GM06990 (cell line): ENCODE data around the gene FNIP1.

ENCODE experiments used
- DNase-seq: peaks from one replicate; pipeline ENCODE4 v3.0.0-alpha.2; 2011; ENCODE audit not compliant: insufficient read length; ENCODE audit errors: extremely low read depth
- H3K27me3 ChIP-seq: replicated peaks from 2 replicates; pipeline ENCODE4 v1.6.0; 2011; ENCODE audit warnings: low read length; ENCODE audit not compliant: control insufficient read depth, insufficient read depth
- H3K36me3 ChIP-seq: 2 replicates; pipeline ENCODE4 v1.5.1; 2011; ENCODE audit warnings: low read length; ENCODE audit not compliant: control insufficient read depth, insufficient read depth
- H3K4me3 ChIP-seq: replicated peaks from 2 replicates; pipeline ENCODE4 v1.5.1; 2011; ENCODE audit warnings: low read depth, mild to moderate bottlenecking, control low read depth, low read length
- CTCF ChIP-seq: IDR thresholded peaks from 2 replicates; pipeline ENCODE4 v1.5.1; 2011; ENCODE audit warnings: low read length, control low read depth, mild to moderate bottlenecking, inconsistent platforms; ENCODE audit not compliant: insufficient read depth, poor library complexity, severe bottlenecking

Gene FNIP1

GRCh38 chr5:131619102-131619501 is 177.7 kb downstream of the FNIP1 start:
- Histone ChIP-seq H3K4me3 (no peak overlapping the region), H3K36me3 (no peaks in the 10 kb centered on the region; the same call in 1 of the 2 replicates), H3K27me3 (no peaks in the 10 kb centered on the region)
- no peak for TF ChIP-seq CTCF
- no peak for DNase-seq

GRCh38 chr5:131617140-131617822 is 179.5 kb downstream of the FNIP1 start:
- no peak for TF ChIP-seq CTCF
- no peaks in the 10 kb centered on the region; the same call in 1 of the 2 replicates for H3K36me3 ChIP-seq
- H3K27me3 ChIP-seq = no peaks in the 10 kb centered on the region
- DNase-seq = no peak
- no peak overlapping the region for H3K4me3 ChIP-seq

GRCh38 chr5:131615957-131616356 is 180.9 kb downstream of the FNIP1 start:
- Histone ChIP-seq H3K27me3 (no peaks in the 10 kb centered on the region), H3K36me3 (no peaks in the 10 kb centered on the region), H3K4me3 (no peak overlapping the region)
- DNase-seq = no peak
- no peak for TF ChIP-seq CTCF

GRCh38 chr5:131613423-131613822 is 183.4 kb downstream of the FNIP1 start:
- Histone ChIP-seq H3K27me3 (no peaks in the 10 kb centered on the region), H3K36me3 (no peaks in the 10 kb centered on the region), H3K4me3 (no peak overlapping the region)
- TF ChIP-seq CTCF = no peak
- DNase-seq = no peak

DNA sequence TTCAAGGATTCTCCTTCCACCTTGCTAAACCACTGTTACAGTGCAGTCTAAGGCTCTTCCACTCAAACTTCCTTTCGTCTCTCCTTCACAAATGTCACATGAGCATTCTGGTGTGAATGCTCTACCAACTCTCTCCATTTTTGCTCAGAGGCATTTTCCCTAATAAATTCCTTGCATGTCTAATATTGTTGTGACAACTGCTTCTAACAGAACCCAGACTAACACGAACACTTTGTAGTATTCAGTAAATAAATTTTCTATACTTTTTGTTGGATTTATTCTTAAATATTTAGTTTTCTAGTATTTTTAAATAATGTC is 185.8 kb downstream of the FNIP1 start:
- Histone ChIP-seq H3K4me3 (no peak overlapping the region), H3K36me3 (no peaks in the 10 kb centered on the region), H3K27me3 (no peaks in the 10 kb centered on the region)
- DNase-seq = no peak
- TF ChIP-seq CTCF = no peak

- H3K36me3 ChIP-seq = no peaks in the 10 kb centered on the region
- H3K4me3 ChIP-seq = no peak overlapping the region
- DNase-seq = no peak
- no peaks in the 10 kb centered on the region for H3K27me3 ChIP-seq
- TF ChIP-seq CTCF = no peak
These were observed 186.4 kb downstream of the FNIP1 start for GRCh38 chr5:131610198-131611063.
